ENCODE results near the gene COX4I2.

GRCh38 chr20:31693987-31694661 lies 56.4 kb downstream of the COX4I2 start:
- no peak for TF ChIP-seq NFE2L1 (CRISPR knock-in tag; IDR thresholded peaks at IDR 0.05)
- no peak for TF ChIP-seq RELA (CRISPR knock-in tag; IDR thresholded peaks at IDR 0.05; ENCODE audit: borderline replicate concordance)
- no peak for TF ChIP-seq ETV6 (CRISPR knock-in tag; IDR thresholded peaks at IDR 0.05)
- TF ChIP-seq FOXP1 (CRISPR knock-in tag; IDR thresholded peaks at IDR 0.05; ENCODE audit: borderline replicate concordance): no peak
- TF ChIP-seq, protein P1, sequence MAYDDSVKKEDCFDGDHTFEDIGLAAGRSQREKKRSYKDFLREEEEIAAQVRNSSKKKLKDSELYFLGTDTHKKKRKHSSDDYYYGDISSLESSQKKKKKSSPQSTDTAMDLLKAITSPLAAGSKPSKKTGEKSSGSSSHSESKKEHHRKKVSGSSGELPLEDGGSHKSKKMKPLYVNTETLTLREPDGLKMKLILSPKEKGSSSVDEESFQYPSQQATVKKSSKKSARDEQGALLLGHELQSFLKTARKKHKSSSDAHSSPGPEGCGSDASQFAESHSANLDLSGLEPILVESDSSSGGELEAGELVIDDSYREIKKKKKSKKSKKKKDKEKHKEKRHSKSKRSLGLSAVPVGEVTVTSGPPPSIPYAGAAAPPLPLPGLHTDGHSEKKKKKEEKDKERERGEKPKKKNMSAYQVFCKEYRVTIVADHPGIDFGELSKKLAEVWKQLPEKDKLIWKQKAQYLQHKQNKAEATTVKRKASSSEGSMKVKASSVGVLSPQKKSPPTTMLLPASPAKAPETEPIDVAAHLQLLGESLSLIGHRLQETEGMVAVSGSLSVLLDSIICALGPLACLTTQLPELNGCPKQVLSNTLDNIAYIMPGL (CRISPR knock-in tag; IDR thresholded peaks at IDR 0.05): no peak
- TF ChIP-seq CTCF (IDR thresholded peaks at IDR 0.05): no peak
- TF ChIP-seq TP53 (CRISPR knock-in tag; IDR thresholded peaks at IDR 0.05): no peak
- TF ChIP-seq NR2C2 (CRISPR knock-in tag; IDR thresholded peaks at IDR 0.05): no peak
